ENCODE measurements around the gene GAK.
A peak's percentile ranks its signal among the peaks of the same experiment; 100 is the strongest.

GAK gene

DNA sequence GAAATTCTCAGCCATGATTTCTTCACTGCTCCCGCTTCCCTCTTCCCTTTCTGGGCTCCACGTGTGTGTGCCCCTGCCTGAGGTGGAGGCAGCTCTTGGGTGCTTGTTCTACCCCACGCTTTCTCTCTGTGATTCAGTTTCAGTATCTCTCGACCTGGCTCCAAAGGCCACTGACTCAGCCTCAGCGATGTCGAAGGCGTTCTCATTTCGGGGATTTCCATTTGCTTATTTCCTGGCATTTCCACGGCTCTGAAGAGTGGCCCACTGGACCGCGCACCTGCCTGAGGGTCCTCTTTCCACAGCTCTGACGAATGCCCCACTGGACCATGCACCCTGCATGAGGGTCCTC lies 52.4 kb downstream of the GAK start:
- no peak for DNase-seq (ENCODE audit: low spot score)
- no peak overlapping the region for H3K27ac ChIP-seq
- CTCF ChIA-PET: no interaction called here
- POLR2A ChIA-PET (ENCODE audit: low non-redundant PET): no interaction called here
- TF ChIP-seq, protein P1, sequence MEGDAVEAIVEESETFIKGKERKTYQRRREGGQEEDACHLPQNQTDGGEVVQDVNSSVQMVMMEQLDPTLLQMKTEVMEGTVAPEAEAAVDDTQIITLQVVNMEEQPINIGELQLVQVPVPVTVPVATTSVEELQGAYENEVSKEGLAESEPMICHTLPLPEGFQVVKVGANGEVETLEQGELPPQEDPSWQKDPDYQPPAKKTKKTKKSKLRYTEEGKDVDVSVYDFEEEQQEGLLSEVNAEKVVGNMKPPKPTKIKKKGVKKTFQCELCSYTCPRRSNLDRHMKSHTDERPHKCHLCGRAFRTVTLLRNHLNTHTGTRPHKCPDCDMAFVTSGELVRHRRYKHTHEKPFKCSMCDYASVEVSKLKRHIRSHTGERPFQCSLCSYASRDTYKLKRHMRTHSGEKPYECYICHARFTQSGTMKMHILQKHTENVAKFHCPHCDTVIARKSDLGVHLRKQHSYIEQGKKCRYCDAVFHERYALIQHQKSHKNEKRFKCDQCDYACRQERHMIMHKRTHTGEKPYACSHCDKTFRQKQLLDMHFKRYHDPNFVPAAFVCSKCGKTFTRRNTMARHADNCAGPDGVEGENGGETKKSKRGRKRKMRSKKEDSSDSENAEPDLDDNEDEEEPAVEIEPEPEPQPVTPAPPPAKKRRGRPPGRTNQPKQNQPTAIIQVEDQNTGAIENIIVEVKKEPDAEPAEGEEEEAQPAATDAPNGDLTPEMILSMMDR (conservative IDR thresholded peaks at IDR 0.05; ENCODE audit: low read depth): no peak

DNA sequence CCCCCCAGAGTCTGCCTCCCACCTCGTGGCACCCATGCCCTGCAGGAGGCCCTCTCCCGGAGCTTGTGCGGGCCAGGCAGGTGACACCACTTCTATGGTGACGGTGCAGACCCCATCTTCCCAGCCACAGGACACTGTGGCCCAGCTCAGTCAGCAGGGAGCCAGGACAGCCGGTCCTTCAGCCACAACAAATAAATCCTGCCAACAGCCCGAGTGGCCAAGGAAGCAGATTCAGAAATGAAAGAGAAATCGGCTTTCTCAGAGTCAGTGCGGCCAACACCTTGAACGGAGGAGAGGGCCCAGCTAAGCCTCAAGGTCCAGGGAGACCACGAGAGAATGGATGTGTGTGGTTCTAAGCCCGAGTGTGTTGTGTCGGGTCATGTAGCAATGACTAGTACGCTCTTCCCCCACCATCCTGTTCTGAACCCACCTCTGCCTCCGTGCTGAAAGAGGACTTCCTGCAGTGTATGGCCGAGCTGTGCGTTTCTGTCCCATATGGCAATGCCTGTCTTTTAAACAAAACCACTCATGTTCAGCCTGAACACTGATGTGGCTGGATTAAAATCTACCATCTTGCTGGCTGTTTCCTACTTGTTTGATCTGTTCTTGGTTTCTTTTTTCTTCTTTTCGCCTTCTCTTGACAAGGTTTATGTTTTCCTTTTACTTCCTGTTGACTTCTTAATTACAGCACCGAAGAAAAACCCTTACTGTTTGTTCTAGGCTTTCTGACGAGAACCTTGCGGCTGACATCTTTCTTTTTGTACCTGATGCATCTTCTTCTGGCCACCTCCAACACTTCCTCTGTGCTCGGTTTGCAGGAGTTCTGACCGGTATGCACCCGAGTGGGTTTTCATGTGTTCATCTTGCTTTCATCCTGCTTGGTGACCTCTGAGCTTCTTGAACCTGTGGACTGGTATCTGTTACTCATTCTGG lies 53.1 kb downstream of the GAK start:
- TF ChIP-seq, protein P1 (conservative IDR thresholded peaks at IDR 0.05; ENCODE audit: low read depth): no peak
- no peak for DNase-seq (ENCODE audit: low spot score)
- peak overlapping the region; percentile 1; the same call in 1 of the 2 replicates for H3K27ac ChIP-seq
- ChIA-PET CTCF (no interaction called here), POLR2A (ENCODE audit: low non-redundant PET) (no interaction called here)

DNA sequence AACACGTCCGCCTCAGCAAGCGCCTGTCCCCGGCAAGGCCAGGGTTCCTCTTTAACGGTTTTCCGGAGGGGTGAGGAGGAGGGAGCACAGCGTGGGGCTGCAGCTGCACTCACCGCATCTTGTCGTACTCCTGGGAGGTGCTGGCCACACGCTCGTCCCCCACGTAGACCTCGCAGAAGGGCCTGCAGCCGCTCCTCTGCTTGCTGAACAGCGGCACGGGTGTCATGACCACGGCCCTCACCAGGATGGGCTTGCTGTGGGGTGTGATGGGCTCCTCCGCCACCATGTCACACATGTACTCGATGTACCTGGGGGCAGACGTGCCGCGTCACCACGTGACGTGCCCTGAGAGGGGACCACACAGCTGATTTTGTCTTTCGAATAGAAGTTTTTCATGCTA lies 54.6 kb downstream of the GAK start:
- TF ChIP-seq, protein P1 (conservative IDR thresholded peaks at IDR 0.05; ENCODE audit: low read depth): no peak
- CTCF ChIA-PET: interaction anchor here (0.6 kb wide), 2 partner anchors 13 to 15 kb away, joined by 4 to 5 read pairs; no protein-coding TSS in a partner anchor
- DNase-seq (ENCODE audit: low spot score): no peak
- POLR2A ChIA-PET (ENCODE audit: low non-redundant PET): no interaction called here
- H3K27ac ChIP-seq: no peak overlapping the region

DNA sequence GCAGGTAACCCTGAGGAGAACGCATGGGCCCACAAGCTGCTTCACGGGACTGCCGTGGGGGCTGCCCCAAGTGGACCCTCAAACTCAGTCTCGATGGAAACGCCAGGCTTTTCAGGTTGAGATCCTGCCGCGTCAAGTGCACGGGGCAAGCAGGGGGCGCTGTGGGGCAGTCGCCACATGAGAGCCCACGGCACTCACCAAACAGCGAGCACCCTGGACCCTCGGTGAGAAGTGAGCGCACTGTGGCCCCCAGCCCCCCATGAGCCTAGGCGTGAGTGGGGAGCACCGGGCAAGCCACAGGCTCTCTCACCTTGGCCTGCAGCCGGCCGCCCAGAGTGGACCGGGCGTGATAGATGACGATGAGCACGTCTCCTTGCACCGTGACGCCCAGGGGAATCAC lies 55.3 kb downstream of the GAK start:
- DNase-seq (ENCODE audit: low spot score): no peak
- TF ChIP-seq, protein P1 (conservative IDR thresholded peaks at IDR 0.05; ENCODE audit: low read depth): no peak
- CTCF ChIA-PET: interaction anchor here (0.6 kb wide), 1 partner anchor 16 kb away, joined by 4 read pairs; no protein-coding TSS in a partner anchor
- POLR2A ChIA-PET (ENCODE audit: low non-redundant PET): no interaction called here
- no peak overlapping the region for H3K27ac ChIP-seq

DNA sequence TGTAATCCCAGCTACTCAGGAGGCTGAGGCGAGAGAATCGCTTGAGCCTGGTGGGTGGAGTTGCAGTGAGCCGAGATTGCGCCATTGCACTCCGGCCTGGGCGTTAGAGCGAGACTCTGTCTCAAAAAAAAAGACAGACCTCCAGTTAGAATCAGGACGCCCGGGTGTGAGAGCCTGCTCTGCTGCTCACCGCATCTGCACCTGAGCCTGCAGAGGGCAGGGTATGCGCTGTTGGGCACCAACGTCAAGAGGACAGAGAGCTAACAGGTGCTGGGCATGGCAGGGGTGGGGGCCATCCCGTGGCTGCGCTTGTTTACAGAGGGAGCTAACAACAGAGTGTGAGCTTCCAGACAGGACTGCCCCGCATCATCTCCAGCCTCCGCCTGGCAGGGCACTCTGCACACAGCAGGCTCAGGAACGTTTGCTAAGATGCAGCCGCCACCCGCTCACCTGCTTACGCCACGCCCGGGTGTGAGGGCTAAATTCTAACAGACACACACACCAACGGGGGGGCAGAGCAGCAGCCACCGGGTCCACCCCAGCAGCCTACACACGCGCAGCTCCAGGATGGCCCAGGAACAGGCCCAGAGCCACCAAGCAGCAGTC lies 56.2 kb downstream of the GAK start:
- H3K27ac ChIP-seq: no peak overlapping the region
- POLR2A ChIA-PET (ENCODE audit: low non-redundant PET): no interaction called here
- no peak for DNase-seq (ENCODE audit: low spot score)
- CTCF ChIA-PET: interaction anchor here (0.6 kb wide), 1 partner anchor 55 kb away, joined by 14 read pairs; no protein-coding TSS in a partner anchor
- TF ChIP-seq, protein P1 (conservative IDR thresholded peaks at IDR 0.05; ENCODE audit: low read depth): no peak

DNA sequence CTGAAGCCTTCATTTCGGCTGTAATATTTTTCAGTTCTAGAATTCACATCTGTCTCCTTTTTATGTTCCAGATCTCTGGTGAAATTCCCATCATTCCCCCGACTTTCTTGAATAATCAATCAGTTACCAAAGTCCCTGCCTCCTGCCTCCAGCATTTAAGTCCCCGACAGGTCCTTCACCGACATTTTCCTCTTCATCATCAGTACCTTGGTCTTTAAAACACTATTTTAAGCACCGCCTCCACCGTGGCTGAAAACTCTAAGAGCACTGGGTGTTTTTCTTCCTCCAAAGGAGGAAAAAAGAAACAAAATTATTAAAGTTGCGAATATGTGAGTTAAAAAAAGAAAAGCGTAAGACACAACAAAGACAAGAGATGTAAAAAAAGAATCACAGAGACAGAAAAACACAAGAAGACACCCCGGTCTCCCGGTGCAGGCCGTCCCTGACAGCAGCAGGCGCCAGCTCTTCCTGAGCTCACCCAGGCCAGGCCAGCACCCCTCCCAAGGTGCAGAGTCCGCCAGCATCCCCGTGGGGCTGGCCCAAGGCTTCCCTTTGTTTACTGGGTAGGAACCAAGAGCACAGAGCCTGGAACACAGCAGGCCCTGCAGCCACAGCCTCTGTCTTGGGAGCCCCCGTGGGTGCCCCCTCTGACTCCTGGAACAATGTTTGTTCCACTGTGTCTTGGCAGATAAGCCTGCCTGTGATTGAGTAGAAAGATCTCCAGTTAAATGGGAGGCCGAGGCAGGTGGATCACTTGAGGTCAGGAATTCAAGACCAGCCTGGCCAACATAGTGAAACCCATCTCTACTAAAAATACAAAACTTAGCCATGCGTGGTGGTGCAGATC lies 56.9 kb downstream of the GAK start:
- TF ChIP-seq, protein P1 (conservative IDR thresholded peaks at IDR 0.05; ENCODE audit: low read depth): no peak
- no peak overlapping the region for H3K27ac ChIP-seq
- CTCF ChIA-PET: interaction anchor here (0.6 kb wide), 1 partner anchor 56 kb away, joined by 14 read pairs; no protein-coding TSS in a partner anchor
- POLR2A ChIA-PET (ENCODE audit: low non-redundant PET): no interaction called here
- DNase-seq (ENCODE audit: low spot score): no peak
